HG03457 (cell line): Measurements from ENCODE around the gene TBC1D23.
"Not testable (repeated sequence)": the region's sequence is repeated elsewhere in the genome, so short reads cannot be mapped to it uniquely, and the experiment has no call there.

ENCODE experiments used
- ATAC-seq: cut with Tn5 transposase; IDR thresholded peaks from one replicate; pipeline ENCODE4 v1.9.1; 2021; ENCODE audit warnings: moderate number of reproducible peaks; ENCODE audit not compliant: unreplicated experiment

Gene TBC1D23

GRCh38 chr3:100260685-100261484, at the start of gene TBC1D23:
Gene TBC1D23 (plus strand): TSS chr3:100260992. CDS start chr3:100261019, 27 bp downstream.
- ATAC-seq: peak; percentile 100

- ATAC-seq: no peak
Observed at GRCh38 chr3:100213891-100214573, 46.8 kb upstream of the TBC1D23 start.

- ATAC-seq: no peak
Observed at GRCh38 chr3:100214574-100214964, 46.2 kb upstream of the TBC1D23 start.

- no peak for ATAC-seq
Observed at GRCh38 chr3:100216713-100217112, 44.1 kb upstream of the TBC1D23 start.

- no peak for ATAC-seq
Observed at GRCh38 chr3:100221159-100221558, 39.6 kb upstream of the TBC1D23 start.

- ATAC-seq: no peak
Observed at GRCh38 chr3:100225193-100225592, 35.6 kb upstream of the TBC1D23 start.

GRCh38 chr3:100225883-100226282, 34.9 kb upstream of the TBC1D23 start:
- no peak for ATAC-seq

GRCh38 chr3:100226712-100227429, 33.9 kb upstream of the TBC1D23 start:
- no peak for ATAC-seq

GRCh38 chr3:100227511-100227921, 33.3 kb upstream of the TBC1D23 start:
- no peak for ATAC-seq

GRCh38 chr3:100228247-100228646, 32.5 kb upstream of the TBC1D23 start:
- ATAC-seq: no peak

GRCh38 chr3:100229188-100229587, 31.6 kb upstream of the TBC1D23 start:
- not testable (repeated sequence) for ATAC-seq

GRCh38 chr3:100230710-100231109, 30.1 kb upstream of the TBC1D23 start:
- ATAC-seq: no peak

- ATAC-seq: no peak
Observed at GRCh38 chr3:100231668-100232067, 29.1 kb upstream of the TBC1D23 start.

GRCh38 chr3:100234364-100234763, 26.4 kb upstream of the TBC1D23 start:
- ATAC-seq: no peak

GRCh38 chr3:100238599-100238998, 22.2 kb upstream of the TBC1D23 start:
- no peak for ATAC-seq

- ATAC-seq: not testable (repeated sequence)
Observed at GRCh38 chr3:100242471-100242870, 18.3 kb upstream of the TBC1D23 start.

- no peak for ATAC-seq
Observed at GRCh38 chr3:100244264-100244663, 16.5 kb upstream of the TBC1D23 start.

GRCh38 chr3:100245136-100245535, 15.7 kb upstream of the TBC1D23 start:
- no peak for ATAC-seq

- no peak for ATAC-seq
Observed at GRCh38 chr3:100245927-100246326, 14.9 kb upstream of the TBC1D23 start.

GRCh38 chr3:100246999-100247398, 13.8 kb upstream of the TBC1D23 start:
- no peak for ATAC-seq

GRCh38 chr3:100252001-100252400, 8.8 kb upstream of the TBC1D23 start:
- ATAC-seq: no peak
